SKM-1 (cell line): ENCODE data around the gene B4GALNT4.
"Not testable (repeated sequence)": the region's sequence is repeated elsewhere in the genome, so short reads cannot be mapped to it uniquely, and the experiment has no call there.

Source experiments
- DNase-seq: peaks from one replicate; lab custom pipeline; 2025; ENCODE audit not compliant: unreplicated experiment; lab: John Stamatoyannopoulos, UW

The B4GALNT4 gene

DNA sequence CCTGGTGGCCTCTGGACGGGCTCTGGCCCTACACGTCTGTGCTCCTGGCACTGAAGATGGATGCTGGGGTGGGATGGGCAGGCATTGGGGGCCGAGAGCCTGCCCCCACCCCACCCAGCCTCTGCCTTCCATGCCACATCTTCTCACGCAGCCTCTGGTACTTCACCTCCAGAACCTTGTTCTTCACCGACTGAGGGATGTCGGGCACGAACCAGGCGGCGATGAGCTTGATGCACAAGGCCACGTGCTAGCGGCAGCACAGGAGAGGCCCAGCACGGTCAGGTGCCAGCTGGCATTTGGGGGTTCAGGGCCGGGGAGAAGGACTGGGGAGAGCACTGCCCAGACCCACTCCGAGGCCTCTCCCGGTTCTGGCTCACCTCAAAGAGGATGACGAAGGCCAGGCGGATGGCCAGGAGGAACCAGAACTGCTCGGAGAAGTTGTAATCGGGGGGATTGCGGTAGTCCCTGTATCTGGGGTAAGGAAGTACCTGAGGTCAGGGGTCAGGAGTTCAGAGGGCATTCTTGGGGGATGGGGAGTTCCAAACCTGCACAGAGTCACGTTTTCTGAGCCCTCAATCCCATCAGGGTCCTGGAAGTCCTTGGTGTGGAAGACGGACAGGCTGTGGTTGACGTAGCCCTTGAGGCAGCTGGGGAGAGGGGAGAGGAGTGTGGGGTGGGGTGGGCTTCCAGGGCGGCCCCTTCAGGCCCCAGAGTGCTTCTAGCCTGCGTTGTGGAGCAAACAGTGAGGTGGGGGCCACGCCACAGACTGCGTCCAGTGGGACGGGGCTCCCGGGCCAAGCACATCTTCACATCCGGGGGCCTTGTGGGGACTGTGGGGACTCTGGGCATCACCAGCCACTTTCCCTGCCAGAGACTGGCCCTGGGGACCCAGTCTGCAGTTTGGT is 49.3 kb downstream of the B4GALNT4 start:
- no peak for DNase-seq

DNA sequence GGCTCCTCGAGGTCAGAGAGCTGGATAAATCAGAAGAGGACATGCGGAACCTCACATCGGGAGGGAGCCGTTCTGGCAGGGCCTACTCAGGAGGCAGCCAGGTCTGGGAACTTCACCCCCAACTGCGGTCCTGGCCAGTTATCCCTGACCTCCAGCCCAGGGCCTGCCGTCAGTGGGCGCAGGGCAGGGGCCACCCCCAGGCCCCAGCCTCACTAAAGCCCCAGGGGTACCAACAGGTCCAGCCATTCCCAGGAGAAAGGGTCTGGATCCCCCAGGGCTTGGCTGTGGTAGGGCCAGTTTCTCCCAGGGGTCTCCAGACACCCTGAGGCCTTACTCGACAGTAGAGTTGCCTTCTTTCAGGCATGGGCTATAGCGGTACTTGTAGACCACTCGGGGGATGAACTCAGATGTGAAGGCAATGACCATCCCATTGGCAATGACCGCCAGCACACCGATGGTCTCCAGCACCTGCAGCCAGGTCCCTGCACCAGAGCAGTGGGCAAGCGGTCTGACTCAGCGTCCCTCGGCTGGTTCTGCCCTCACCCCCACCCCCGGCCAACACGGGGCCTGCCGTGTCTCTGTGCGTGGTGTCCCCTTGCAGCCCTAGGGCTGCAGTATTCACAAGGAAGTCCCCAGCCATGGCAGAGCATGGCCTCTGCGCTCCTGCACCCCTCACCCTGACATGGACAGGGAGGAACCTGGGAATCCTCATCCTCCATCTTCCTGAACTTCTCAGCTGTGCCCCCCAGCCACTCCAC is 50.1 kb downstream of the B4GALNT4 start:
- DNase-seq: no peak

DNA sequence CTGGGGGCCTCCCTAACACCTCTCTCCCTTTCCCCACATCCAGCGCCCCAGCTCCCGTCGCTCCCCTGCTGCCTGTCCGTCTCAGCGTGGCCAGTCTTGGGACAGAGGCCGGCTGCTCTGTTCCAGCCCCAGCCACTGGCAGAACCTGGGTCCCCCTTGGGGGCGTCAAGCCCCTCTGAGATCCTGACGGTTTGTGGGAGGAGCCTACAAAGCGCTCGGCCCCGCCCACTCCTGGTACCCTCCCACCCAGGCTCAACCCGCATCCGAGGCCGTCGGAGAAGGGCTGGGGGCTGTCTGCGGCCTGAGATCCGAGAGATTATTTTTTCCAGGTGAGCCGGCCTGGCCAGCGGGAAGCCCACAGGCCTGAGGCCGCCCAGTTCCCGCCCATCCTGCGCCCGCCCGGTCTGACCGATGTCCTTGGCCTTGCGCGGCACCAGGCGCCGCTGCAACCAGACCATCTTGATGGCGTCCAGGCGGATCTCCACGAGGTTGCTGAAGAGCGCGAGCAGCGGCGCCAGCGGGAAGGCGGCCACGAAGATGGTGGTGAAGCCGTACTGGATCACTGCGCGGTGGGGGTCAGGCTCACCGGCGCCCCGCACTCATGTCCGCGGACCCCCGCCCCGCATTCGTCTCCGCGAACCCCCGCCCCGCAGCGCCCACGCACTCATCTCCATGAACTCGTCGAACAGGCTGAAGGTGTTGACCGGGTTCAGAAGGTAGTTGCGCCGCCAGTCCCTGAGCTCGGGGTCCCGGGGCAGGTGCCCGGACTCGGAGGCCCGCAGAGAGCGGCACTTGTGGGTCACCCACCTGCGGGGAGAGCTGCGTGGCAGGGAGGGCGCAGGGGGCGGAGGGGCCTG is 51.0 kb downstream of the B4GALNT4 start:
- no peak for DNase-seq

DNA sequence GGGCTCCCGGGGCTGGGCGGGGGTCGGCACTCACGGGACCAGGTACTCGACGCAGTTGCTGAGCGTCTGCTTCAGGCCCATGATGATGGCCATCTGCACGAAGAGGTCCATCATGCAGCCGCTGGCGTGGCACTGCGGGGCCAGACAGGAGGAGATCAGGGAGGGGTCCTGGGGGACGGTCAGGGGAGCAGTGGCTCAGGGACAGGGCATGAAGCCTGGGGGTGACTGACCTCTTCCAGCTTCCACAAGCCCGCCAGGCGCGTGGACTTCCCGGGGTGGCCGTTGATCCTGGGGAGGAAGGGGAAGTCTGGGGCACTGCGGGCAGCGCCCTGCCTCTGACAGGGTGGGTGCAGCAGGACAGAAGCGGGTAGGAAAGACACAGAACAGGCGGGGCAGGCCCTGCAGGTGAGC is 51.6 kb downstream of the B4GALNT4 start:
- no peak for DNase-seq

DNA sequence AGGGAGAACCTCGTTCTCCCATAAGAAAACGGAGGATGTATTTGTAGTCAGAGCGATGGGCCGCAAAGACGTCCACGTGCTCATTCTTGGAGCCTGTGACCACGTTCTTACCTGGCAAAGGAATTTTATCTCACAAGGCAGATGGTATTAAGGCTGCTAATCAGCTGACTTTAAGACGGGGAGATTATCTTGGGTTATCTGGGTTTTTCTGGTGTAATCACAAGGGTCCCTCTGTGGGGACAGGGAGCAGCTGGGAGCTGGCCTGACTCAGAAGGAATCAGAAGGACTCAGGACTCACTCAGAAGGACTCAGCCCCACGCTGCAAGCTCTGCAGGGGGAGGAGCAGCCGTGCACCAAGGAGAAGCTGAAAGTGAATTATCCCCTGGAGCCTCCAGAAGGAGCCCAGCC is 53.0 kb downstream of the B4GALNT4 start:
- DNase-seq: no peak

DNA sequence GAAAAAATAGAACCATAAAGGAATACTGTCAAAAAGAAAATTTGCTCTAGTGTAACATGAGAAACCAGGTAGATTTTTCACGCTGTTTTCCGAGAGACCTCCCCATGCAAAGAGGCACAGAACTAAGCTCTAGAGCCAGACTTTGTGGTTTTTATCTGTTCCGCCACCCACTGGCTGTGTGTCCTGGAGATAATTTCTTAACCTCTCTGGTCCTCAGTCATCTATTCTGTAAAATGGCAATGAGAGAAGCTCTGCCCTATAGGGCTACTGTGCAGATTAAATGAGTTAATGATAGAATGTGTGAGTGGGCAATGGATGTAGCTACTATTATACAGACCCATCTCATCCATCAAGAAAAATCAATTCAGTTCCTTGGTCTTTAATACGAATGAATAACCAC is 54.9 kb downstream of the B4GALNT4 start:
- no peak for DNase-seq

DNA sequence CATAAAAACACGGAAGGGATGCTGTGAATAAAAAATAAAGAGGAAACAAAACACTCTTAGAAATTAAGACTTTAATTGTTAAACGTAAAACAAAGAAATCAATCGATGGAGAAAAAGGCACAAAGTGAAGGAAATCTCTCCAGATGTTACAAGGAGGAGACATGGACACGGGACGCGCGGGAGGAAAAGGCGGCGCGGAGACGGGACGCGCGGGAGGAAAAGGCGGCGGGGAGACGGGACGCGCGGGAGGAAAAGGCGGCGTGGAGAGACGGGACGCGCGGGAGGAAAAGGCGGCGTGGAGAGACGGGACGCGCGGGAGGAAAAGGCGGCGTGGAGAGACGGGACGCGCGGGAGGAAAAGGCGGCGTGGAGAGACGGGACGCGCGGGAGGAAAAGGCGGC is 55.5 kb downstream of the B4GALNT4 start:
- not testable (repeated sequence) for DNase-seq

DNA sequence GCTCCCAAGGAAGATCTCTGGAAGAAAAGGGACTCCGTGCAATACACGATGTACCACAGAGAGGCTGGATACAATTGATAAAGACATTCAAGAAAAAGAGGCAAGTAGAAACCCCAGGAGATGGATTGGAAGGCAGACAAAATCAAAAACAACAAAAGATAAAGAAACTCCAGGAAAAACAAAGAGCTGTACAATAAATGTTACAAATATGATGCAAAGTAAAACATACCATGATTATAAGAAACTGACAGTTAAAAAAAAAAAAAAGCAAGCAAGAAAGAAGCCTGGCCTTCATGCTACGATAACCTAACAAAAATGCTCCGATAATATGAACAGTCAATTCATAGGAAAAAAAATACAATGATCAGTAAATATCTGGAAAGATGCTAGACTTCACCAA is 56.0 kb downstream of the B4GALNT4 start:
- no peak for DNase-seq

DNA sequence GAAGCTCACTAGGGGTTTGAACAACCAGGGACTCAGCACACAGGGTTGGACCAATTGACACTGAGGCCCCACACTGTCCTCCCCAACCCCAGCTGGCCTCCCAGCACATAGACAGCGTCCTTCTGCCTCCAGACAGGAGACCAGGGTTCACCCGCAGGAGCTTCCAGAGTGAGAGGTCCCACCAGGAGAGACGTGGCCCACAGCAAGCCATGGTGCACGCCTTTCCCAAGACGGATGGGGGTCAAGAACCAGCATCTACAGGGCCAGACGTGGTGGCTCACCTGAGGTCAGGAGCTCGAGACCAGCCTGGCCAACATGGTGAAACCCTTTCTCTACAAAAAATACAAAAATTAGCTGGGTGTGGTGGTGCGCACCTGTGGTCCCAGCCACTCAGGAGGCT is 57.6 kb downstream of the B4GALNT4 start:
- no peak for DNase-seq

DNA sequence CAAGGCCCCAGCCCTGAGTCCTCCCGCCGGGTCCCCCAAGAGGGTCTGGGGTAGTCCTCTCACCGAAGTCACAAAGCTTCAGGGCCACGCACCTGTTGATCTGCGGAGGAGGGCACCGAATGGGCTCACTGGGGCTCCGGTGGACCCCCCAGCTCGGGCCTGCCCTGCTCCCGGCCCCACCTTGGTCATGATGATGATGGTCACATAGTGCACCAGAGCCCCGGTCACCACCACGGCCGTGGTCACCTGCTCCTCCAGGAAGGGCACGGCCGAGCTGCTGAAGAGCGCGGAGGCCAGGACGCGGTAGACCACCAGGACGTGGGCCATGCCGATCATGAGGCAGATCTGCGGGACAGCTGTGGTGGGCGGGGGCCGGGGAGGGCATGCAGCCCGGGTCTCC is 59.0 kb downstream of the B4GALNT4 start:
- no peak for DNase-seq

DNA sequence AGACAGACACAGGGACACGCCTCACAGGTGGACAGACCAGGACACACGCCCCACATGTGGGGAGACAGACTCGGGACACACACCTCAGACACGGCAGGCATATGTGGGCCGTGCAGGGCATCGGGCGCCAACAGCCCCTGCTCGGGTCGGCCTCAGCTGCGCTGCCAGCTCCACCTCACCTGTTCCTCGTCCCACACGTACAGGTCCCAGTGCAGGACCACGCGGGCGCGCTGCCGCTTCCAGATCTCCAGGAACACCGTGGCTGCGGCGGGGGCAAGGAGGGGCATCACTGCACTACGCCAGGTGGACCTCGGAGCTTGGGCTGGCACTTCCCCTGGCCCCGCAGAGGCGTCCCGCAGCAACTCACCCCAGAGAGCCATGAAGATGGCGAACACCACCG is 60.1 kb downstream of the B4GALNT4 start:
- no peak for DNase-seq

DNA sequence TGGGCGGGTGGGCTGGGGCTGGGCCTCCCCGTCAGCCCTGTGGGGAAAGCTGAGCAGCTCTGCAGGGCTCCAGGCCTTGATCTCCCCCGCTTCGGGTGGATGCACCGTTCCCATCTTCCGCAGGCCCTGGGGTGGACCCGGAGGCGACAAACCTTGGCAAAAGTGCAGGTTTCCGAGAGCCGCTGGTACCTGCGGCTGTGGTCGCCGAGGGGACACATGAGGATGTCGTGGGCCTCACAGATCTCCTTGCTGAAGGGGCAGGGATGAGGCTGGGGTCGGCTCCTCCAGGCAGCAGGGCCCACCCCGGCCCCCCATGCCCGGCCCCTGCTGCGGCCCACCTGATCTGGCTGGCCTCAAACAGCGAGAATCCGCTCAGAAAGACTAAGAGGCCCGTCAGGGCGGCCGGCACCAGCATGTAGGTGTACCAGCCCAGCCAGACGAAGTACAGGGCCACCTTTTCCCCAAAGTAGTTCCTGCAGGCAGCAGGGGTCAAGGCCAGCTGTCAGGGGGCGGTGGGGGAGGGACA is 60.7 kb downstream of the B4GALNT4 start:
- no peak for DNase-seq
